ENCODE measurements around the gene AUTS2. TPM values are rescaled to one million over a fixed set of nuclear protein-coding genes. Genes with fewer than 3 reads are reported as not detected.

AUTS2 gene
- total RNA-seq, 1 experiment from 2014 or later, result 50.0 TPM

DNA sequence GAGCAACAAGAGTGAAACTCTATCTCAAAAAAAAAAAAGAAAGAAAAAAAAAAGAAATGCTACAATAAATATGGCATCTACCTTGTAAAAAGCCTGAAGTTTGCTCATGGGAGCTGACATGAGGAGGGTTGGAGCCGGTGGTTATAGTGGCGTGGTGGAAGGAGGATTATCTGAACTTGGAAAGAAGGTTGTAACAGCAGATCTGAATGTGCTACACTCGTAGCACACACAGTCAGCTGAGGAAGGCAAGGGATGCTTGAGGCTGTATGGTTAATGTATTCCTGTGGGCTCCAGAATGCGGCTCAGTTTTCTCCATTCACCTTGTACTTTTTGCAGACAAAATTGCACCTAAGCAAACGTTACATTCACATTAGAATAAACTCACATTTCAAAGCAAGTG, 1143.4 kb downstream of the AUTS2 start (continued):
- TF ChIP-seq, protein P1, sequence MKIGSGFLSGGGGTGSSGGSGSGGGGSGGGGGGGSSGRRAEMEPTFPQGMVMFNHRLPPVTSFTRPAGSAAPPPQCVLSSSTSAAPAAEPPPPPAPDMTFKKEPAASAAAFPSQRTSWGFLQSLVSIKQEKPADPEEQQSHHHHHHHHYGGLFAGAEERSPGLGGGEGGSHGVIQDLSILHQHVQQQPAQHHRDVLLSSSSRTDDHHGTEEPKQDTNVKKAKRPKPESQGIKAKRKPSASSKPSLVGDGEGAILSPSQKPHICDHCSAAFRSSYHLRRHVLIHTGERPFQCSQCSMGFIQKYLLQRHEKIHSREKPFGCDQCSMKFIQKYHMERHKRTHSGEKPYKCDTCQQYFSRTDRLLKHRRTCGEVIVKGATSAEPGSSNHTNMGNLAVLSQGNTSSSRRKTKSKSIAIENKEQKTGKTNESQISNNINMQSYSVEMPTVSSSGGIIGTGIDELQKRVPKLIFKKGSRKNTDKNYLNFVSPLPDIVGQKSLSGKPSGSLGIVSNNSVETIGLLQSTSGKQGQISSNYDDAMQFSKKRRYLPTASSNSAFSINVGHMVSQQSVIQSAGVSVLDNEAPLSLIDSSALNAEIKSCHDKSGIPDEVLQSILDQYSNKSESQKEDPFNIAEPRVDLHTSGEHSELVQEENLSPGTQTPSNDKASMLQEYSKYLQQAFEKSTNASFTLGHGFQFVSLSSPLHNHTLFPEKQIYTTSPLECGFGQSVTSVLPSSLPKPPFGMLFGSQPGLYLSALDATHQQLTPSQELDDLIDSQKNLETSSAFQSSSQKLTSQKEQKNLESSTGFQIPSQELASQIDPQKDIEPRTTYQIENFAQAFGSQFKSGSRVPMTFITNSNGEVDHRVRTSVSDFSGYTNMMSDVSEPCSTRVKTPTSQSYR (CRISPR knock-in tag; IDR thresholded peaks at IDR 0.05), result no peak
- TF ChIP-seq CREM (CRISPR knock-in tag; IDR thresholded peaks at IDR 0.05), result no peak
- TF ChIP-seq KAT7 (CRISPR knock-in tag; IDR thresholded peaks at IDR 0.05; ENCODE audit: borderline replicate concordance), result no peak
- TF ChIP-seq GABPB1 (CRISPR knock-in tag; IDR thresholded peaks at IDR 0.05), result no peak
- TF ChIP-seq TP53 (CRISPR knock-in tag; IDR thresholded peaks at IDR 0.05), result no peak
- no peak for TF ChIP-seq JUN (CRISPR knock-in tag; IDR thresholded peaks at IDR 0.05)

DNA sequence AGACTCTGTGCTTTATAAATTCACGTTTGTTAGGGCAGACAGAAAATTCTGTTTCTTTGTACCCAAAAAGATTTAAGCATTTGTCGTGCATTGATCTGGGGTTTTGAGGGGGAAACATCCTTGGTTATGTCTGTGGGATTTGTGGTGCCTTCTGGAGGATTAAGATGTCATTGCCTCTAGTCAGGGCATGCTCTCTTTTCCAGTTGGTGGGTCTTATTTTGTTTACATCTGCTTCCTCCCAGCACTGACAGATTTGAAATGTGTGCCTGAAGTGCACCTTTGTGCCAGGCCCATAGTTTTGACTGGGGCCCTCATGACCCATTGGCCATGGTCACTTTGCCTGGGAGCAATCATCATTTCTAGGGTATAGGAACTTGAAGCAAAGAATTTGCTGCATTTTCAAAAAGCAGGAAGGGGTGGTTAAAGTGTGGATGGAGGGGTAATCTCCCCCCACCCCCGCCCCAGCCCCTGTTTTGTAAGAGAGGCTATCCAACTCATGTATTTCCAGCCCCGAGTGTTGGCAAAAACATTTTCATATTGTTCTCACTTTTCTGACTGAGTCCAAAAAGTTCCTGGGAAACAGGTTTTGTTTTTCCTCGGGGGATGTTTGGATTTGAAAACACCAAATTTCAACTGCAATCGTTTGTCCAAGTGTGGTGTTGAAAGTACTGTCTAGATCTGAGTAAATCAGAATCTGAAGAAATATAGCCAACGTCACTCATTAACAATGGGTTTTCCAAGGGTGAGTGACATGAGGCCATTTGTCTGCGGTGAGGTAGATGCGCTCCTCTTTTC, 1145.5 kb downstream of the AUTS2 start:
- POLR2A ChIA-PET, result no interaction called here
- TF ChIP-seq RORB (CRISPR knock-in tag; IDR thresholded peaks at IDR 0.05), result no peak
- TF ChIP-seq, protein P2, sequence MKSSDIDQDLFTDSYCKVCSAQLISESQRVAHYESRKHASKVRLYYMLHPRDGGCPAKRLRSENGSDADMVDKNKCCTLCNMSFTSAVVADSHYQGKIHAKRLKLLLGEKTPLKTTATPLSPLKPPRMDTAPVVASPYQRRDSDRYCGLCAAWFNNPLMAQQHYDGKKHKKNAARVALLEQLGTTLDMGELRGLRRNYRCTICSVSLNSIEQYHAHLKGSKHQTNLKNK (CRISPR knock-in tag; IDR thresholded peaks at IDR 0.05), result no peak
- no peak for TF ChIP-seq ZNF263 (CRISPR knock-in tag; IDR thresholded peaks at IDR 0.05; ENCODE audit: low read depth)
- no peak for TF ChIP-seq SP1 (CRISPR knock-in tag; conservative IDR thresholded peaks at IDR 0.05)
- no peak for TF ChIP-seq TP53 (CRISPR knock-in tag; IDR thresholded peaks at IDR 0.05)
- TF ChIP-seq, protein P3, sequence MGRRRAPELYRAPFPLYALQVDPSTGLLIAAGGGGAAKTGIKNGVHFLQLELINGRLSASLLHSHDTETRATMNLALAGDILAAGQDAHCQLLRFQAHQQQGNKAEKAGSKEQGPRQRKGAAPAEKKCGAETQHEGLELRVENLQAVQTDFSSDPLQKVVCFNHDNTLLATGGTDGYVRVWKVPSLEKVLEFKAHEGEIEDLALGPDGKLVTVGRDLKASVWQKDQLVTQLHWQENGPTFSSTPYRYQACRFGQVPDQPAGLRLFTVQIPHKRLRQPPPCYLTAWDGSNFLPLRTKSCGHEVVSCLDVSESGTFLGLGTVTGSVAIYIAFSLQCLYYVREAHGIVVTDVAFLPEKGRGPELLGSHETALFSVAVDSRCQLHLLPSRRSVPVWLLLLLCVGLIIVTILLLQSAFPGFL (CRISPR knock-in tag; IDR thresholded peaks at IDR 0.05; ENCODE audit: borderline replicate concordance), result no peak
- no peak for TF ChIP-seq ZNF423 (CRISPR knock-in tag; IDR thresholded peaks at IDR 0.05)
- TF ChIP-seq FOXJ3 (CRISPR knock-in tag; IDR thresholded peaks at IDR 0.05; ENCODE audit: borderline replicate concordance), result no peak
- TF ChIP-seq ZBTB21 (CRISPR knock-in tag; IDR thresholded peaks at IDR 0.05; ENCODE audit: borderline replicate concordance), result no peak
- TF ChIP-seq, protein P4, sequence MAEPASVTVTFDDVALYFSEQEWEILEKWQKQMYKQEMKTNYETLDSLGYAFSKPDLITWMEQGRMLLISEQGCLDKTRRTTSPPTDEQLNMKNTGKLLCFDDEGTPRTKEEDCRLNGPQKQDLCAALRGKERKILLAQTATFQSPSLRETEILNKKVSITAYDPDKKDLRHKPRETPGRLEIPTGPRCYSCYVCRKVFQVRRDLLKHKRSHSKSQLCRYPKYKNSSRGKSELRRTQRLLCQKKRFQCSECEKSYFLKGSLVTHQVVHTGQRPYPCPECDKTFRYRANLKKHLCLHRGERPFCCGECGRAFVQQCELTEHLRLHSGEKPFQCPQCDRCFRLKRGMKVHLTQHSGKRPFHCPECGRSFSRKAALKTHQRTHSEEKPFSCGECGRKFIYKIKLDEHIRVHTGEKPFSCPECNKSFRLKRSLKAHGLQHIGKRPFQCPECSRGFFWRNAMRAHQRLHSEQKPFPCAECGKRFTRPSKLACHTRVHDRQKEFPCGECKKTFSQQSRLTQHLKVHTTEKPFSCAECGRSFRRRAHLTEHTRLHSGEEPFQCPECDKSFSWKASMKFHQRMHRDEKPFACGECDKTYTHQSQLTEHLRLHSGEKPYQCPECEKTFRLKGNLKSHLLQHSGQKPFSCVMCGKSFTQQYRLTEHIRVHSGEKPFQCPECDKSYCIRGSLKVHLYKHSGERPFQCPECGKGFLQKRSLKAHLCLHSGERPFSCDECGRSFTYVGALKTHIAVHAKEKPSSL (CRISPR knock-in tag; conservative IDR thresholded peaks at IDR 0.05), result no peak
- TF ChIP-seq, protein P5, sequence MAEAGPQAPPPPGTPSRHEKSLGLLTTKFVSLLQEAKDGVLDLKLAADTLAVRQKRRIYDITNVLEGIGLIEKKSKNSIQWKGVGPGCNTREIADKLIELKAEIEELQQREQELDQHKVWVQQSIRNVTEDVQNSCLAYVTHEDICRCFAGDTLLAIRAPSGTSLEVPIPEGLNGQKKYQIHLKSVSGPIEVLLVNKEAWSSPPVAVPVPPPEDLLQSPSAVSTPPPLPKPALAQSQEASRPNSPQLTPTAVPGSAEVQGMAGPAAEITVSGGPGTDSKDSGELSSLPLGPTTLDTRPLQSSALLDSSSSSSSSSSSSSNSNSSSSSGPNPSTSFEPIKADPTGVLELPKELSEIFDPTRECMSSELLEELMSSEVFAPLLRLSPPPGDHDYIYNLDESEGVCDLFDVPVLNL (CRISPR knock-in tag; IDR thresholded peaks at IDR 0.05; ENCODE audit: borderline replicate concordance, low read depth), result no peak
- TF ChIP-seq FOXP1 (CRISPR knock-in tag; IDR thresholded peaks at IDR 0.05; ENCODE audit: borderline replicate concordance), result no peak
- TF ChIP-seq ZNF396 (CRISPR knock-in tag; IDR thresholded peaks at IDR 0.05; ENCODE audit: borderline replicate concordance), result no peak
- no peak for TF ChIP-seq SMAD3 (CRISPR knock-in tag; IDR thresholded peaks at IDR 0.05; ENCODE audit: borderline replicate concordance)
- TF ChIP-seq, protein P6, sequence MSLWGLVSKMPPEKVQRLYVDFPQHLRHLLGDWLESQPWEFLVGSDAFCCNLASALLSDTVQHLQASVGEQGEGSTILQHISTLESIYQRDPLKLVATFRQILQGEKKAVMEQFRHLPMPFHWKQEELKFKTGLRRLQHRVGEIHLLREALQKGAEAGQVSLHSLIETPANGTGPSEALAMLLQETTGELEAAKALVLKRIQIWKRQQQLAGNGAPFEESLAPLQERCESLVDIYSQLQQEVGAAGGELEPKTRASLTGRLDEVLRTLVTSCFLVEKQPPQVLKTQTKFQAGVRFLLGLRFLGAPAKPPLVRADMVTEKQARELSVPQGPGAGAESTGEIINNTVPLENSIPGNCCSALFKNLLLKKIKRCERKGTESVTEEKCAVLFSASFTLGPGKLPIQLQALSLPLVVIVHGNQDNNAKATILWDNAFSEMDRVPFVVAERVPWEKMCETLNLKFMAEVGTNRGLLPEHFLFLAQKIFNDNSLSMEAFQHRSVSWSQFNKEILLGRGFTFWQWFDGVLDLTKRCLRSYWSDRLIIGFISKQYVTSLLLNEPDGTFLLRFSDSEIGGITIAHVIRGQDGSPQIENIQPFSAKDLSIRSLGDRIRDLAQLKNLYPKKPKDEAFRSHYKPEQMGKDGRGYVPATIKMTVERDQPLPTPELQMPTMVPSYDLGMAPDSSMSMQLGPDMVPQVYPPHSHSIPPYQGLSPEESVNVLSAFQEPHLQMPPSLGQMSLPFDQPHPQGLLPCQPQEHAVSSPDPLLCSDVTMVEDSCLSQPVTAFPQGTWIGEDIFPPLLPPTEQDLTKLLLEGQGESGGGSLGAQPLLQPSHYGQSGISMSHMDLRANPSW (CRISPR knock-in tag; conservative IDR thresholded peaks at IDR 0.05; ENCODE audit: low read depth), result no peak
- TF ChIP-seq, protein P7, sequence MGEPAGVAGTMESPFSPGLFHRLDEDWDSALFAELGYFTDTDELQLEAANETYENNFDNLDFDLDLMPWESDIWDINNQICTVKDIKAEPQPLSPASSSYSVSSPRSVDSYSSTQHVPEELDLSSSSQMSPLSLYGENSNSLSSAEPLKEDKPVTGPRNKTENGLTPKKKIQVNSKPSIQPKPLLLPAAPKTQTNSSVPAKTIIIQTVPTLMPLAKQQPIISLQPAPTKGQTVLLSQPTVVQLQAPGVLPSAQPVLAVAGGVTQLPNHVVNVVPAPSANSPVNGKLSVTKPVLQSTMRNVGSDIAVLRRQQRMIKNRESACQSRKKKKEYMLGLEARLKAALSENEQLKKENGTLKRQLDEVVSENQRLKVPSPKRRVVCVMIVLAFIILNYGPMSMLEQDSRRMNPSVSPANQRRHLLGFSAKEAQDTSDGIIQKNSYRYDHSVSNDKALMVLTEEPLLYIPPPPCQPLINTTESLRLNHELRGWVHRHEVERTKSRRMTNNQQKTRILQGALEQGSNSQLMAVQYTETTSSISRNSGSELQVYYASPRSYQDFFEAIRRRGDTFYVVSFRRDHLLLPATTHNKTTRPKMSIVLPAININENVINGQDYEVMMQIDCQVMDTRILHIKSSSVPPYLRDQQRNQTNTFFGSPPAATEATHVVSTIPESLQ (CRISPR knock-in tag; IDR thresholded peaks at IDR 0.05), result no peak
- TF ChIP-seq ZNF138 (CRISPR knock-in tag; conservative IDR thresholded peaks at IDR 0.05), result no peak
- Mint-ChIP-seq H3K36me3 (no peaks in the 10 kb centered on the region), H3K4me1 (peaks cover 52% of the 10 kb centered on the region), H3K9me3 (no peaks in the 10 kb centered on the region), H3K27ac (0 out of 2 replicates have a peak overlapping the region, but pooled peaks have one; percentile 37), H3K4me3 (no peak overlapping the region), H3K27me3 (ENCODE audit: low read depth) (no peaks in the 10 kb centered on the region)
- CTCF ChIA-PET, result no interaction called here
- no peak for ATAC-seq
- DNase-seq (ENCODE audit: low spot score), result no peak
